GM19328 (cell line): ENCODE data around the gene SLC44A1.
A peak's percentile ranks its signal among the peaks of the same experiment; 100 is the strongest.

Experiments
- ATAC-seq: cut with Tn5 transposase; IDR thresholded peaks from one replicate; pipeline ENCODE4 v1.9.1; 2021; ENCODE audit warnings: mild to moderate bottlenecking, moderate library complexity; ENCODE audit not compliant: unreplicated experiment

SLC44A1 gene

DNA sequence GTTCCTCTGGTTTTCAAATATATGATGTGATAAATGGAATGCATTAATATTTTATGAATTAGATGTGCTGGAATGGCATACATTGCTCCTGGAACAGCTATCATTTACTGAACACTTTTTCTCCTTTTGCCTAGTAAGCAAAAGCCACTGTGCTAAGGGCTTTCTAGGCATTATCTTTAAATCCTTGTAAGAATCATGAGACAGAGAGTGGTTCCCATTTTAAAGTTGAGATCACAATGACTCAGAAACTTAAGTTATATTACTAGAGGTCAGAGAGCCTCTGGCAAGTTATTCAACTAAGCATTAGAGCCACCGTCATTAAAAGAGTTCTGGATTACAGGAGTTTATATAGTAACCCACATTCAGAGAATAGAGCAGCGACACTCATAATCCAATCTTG lies 176.7 kb downstream of the SLC44A1 start:
- no peak for ATAC-seq

- no peak for ATAC-seq
These were observed 177.4 kb downstream of the SLC44A1 start for GRCh38 chr9:105421864-105422263.

GRCh38 chr9:105425816-105426433 lies 181.5 kb downstream of the SLC44A1 start:
- ATAC-seq: no peak

DNA sequence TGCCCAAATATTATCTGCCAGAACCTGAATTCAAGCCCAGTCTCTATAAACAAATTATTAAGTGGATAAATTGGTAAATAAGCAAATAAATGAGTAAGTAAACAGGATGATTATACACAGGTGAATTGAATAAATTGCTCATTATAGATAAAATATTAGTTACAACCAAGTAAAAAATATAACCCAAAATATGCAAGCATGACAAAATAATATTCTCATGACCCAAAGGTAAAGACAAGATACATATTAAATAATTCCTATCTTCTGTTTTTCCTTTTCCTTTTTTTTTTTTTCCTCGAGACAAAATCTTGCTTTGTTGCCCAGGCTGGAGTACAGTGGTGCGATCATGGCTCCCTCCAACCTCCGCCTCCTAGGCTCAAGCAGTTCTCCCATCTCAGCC lies 182.2 kb downstream of the SLC44A1 start:
- no peak for ATAC-seq

DNA sequence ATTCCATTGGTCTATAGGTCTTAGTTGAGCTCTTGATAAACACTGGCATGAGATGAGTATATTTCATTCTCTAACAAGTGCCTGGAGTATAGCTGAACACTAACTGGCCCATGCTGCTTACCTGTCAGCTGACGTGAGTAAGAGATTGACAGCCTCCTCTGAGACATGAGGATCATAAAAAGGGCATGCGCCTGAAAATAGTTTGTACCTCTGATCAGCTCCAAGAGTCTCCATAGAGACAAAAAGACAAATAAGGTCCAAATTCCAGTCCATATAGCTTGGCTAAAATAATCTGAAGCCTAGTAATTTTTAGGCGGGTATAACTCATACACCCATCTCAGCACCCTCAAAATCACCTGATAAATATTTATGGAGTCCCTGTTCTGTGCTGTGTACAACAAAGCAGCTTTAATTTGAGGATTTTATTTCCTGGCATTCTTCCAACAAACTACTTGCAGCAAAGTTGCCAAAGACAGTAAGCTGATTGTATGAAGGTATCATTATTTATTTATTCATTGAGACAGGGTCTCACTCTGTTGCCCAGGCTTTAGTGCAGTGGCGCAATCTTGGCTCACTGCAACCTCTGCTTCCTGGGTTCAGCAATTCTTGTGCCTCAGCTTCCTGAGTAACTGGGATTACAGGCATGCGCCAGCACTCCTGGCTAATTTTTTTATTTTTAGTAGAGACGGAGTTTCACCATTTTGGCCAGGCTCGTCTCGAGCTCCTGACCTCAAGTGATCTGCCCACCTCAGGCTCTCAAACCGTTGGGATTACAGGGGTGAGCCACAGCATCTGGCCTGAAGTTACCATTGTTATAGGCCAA lies 187.2 kb downstream of the SLC44A1 start:
- ATAC-seq: no peak

DNA sequence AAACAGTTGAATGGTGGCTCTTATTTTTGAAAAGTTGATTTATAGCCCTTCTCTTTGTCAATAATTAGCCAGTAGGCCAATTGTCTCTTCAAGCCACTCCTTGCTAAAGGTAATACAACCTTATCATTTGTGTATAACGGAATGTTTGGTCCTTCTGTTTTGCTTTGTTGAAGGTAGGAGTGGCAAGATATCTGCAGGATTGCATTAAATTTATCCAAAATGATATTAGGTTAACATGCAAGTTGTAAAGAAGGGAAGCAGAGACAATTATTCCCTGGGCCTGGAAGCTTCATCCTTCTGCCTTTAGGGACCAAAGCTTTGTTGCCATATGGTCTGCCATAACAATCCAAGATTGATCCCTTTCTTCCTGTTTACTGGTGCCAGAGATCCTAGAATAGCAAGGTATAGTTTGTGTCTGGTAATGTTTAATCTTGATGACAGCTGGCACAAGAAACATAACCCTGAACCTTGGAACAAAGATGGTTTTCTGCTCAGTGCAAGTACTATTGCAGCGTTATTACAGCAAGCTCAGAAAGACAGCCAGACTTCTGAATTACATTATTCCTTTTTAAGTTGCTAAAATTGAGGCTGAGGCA lies 187.9 kb downstream of the SLC44A1 start:
- no peak for ATAC-seq

- ATAC-seq: no peak
These were observed 191.0 kb downstream of the SLC44A1 start for GRCh38 chr9:105435453-105435852.

- ATAC-seq: no peak
These were observed 192.3 kb downstream of the SLC44A1 start for GRCh38 chr9:105436783-105437182.

DNA sequence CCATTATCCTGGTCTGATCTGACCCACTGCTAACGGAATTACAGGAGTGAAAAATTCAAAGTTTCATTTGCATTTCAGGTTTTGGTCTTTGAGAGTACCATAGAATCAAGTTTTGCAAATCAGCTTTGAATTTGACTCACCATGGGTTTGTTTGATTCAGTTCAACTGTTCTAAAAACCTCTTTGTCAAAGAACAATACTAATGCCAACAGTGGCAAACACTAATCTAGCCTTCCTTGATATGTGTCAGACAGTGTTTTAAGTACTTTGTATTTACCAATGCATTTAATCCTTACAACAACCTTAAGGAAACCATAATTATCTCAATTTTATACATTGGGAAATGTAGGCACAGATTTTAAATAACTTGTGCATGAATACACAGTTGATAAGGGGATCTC lies 193.3 kb downstream of the SLC44A1 start:
- no peak for ATAC-seq

GRCh38 chr9:105438141-105438806 lies 193.8 kb downstream of the SLC44A1 start:
- ATAC-seq: no peak

GRCh38 chr9:105439428-105439827 lies 195.0 kb downstream of the SLC44A1 start:
- no peak for ATAC-seq

GRCh38 chr9:105441616-105442160 lies 197.2 kb downstream of the SLC44A1 start:
- ATAC-seq: no peak

GRCh38 chr9:105443121-105443520 lies 198.7 kb downstream of the SLC44A1 start:
- no peak for ATAC-seq

DNA sequence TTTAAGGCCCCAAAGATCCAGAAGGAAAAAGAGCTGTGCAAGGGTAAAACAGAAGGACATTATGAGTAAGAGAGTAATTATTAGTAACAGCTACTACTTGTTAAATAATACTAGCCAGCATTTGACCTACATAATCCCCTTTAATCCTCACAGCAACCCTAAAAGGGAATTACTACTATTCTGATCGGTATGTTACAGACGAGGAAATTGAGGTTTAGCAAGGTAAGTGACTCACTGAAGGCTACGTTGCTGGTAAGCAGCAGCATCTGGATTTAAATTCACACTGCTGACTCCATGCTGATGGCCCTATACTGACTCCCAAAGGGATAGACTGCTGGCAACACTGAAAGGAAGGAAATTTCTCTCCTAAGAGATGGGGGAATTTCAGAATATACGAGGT lies 199.7 kb downstream of the SLC44A1 start:
- no peak for ATAC-seq

GRCh38 chr9:105445203-105445881 lies 200.9 kb downstream of the SLC44A1 start:
- ATAC-seq: no peak

DNA sequence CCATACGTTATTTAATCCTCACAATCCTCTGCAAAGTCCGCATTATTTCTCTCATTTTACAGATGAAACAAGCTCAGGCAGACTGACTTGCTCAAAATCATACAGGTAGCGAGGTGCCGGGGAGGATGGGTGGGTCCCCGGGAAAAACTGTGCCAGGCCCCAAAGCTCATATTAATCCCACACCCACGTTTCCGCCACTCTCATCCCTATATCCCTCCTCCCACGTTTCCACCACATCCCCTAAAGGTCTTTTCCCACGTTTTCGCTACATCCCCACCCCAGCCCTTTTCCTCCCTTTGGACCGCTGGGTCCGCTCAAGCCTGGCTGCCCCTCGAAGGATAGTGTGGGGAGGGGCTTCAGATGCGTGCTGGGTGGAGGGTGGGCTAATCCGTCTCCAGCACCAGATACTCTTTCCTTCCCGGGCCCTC lies 202.9 kb downstream of the SLC44A1 start:
- ATAC-seq: no peak

DNA sequence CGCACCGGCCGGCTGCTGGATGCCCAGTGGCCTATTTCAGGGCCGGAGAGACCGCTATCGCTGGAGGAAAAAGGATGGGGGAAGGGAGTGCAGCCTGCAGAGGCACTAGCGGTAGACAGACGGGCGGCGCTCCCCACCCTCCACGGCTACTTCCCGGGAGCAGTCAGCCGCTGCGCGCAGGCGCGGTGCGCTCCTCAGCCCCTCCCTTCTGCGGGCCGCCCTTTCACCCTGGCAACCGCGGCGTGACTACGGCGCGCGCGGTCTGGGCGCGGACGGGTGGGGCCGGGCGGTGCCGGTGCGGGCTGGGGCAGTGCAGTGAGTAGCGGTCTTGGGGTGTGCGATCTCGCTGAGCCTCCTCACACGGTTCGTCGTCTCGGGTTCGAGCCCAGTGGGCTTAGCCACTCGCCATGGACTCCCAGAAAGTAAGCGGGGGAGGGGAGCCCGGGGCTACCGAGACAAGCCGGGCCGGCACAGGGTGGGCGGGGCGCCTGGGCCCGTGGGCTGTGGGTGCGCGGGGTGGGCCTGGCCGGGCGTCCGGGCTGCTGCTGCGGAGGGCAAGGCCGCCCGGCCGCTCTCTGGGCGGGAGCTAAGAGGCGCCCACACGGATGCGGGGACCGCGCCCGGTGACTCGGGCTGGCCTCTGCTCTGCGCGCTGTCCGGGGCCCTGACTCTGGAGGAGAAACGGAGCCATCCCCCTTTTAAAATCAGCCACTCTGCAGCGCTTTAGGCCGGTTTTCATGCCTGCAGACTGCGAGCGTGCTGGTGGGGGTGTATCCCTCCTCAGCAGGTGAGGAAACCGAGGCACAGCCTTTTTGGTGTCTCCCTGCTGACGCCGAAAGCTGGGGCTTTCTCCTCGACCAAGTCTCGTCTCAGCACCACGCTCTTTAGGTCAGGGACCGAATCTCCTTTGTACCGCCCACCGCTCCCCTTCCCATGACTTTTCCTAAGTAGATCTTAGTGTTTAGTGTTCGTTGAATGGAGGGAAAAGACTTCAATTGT lies 203.7 kb downstream of the SLC44A1 start, which contains the start of gene FSD1L:
Gene FSD1L (plus strand): TSS at position 221 of the 999 bp plus-strand sequence. CDS start 187 bp downstream, at position 408.
- ATAC-seq: peak; percentile 92

- ATAC-seq: no peak
These were observed 204.6 kb downstream of the SLC44A1 start for GRCh38 chr9:105449081-105449480.

GRCh38 chr9:105452185-105452584 lies 207.7 kb downstream of the SLC44A1 start:
- ATAC-seq: no peak
